GM21515 (cell line): ENCODE results near the gene TMEM139.

Source experiments
- ATAC-seq: cut with Tn5 transposase; IDR thresholded peaks from one replicate; pipeline ENCODE4 v1.9.1; 2021; ENCODE audit not compliant: unreplicated experiment

The TMEM139 gene

DNA sequence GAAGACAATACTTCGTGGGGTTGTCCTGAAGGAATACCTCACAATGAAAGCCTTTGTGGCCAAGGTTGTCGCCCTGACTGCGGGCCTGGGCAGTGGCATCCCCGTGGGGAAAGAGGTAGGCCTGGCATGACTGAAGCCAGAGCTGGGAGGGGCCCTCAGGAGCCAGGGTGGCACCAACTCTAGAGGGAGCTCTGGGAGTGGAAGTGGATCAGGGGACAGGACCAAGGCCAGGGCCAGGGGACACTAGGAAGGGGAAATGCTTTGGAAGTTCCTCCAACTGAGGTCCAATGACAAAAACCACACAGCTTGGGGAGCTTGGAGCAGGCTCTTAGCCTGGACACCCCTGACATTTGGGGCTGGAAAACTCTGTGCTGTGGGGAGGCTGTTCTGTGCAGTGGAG, 37.0 kb downstream of the TMEM139 start:
- ATAC-seq, result no peak

DNA sequence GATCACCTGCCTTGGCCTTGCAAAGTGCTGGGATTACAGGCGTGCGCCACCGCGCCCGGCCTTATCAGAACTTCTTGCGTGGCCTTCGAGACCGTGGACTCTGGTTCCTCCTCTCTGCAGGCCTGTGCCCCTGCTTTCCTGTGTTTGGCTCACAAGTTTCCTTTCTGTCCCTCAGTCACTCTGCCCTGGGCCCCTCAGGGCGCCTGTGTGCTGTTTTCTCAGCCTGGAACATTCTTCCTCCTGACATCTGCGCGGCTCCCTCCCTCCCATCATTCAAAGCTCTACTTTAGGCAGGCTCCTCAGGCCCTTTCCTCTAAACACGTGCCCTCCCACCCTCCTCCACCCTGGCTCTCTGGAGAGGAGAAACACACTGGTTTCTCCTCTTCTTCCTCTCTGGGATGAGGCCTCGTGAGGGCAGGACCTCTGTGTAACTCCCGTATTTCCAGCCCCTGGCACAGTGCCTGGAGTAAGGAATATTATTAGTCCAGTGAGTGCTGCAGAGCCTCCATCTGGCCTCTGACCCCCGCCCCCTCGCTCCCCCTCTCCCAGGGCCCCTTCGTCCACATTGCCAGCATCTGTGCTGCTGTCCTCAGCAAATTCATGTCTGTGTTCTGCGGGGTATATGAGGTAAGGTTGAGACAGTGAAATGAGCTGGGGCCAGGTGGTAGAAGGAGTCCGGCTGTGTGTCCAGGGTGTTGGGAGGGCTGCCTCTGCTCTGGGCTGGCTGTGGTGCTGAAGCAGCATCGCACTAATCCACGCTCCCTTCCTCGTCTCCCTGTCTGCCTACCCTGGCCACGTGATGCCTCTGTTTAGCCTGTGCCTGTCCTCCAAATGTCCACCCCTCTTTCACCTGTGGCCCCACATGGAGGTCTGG, 38.2 kb downstream of the TMEM139 start:
- ATAC-seq, result no peak

DNA sequence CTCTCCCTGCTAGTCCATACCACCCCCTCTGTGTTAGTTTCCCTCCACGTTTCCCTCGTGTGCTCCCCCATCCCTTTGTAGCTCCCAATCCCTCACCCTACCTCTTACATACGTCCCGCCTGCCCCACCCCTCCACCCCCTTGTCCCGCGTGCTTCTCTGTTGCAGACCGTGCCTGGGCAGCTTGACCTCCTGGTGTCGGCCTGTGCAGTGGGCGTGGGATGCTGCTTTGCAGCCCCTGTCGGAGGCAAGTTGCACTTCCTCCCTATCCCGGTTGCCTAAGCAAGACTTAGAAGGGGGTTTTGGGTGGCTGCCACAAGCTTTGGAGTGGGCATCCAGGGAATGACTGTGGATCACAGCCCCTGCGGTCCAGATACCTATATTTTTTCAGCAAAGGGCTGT, 38.9 kb downstream of the TMEM139 start:
- no peak for ATAC-seq

DNA sequence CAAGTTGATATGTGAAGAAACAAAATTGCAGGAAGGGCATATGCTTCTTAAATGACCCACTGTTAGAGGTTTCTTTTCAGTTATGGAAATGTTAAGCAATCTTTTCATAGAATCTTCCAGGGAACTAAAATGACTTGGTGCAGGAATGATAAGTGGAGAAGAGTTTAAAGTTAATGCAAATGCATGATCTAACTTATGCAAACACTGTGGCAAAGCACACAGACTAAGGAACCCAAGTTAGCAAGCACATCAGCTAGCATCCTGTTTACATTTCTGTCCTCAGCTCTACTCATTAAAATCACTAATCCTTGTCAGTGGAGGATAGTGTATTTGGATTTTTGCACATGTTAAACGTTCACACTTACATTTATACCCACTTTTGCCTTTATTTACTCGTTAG, 40.5 kb downstream of the TMEM139 start:
- ATAC-seq, result peak; percentile 62

DNA sequence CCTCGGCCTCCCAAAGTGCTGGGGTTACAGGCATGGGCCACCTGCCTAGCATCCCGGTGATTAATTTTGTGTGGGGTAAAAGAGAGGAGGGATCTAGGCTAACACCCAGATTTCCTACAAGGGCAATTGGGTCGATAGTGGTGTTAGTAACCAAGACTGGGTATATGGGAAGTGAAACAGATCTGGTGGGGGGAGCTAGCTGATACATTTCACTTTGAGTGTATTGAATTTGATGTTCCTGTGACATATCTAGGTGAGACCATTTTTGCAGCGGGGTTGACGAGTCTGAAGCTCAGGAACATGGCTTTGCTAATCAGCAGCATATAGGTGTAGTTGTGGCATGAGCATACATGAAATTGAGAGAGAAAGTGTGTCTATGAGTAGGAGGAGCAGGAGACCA, 43.1 kb downstream of the TMEM139 start:
- ATAC-seq, result peak; percentile 81

DNA sequence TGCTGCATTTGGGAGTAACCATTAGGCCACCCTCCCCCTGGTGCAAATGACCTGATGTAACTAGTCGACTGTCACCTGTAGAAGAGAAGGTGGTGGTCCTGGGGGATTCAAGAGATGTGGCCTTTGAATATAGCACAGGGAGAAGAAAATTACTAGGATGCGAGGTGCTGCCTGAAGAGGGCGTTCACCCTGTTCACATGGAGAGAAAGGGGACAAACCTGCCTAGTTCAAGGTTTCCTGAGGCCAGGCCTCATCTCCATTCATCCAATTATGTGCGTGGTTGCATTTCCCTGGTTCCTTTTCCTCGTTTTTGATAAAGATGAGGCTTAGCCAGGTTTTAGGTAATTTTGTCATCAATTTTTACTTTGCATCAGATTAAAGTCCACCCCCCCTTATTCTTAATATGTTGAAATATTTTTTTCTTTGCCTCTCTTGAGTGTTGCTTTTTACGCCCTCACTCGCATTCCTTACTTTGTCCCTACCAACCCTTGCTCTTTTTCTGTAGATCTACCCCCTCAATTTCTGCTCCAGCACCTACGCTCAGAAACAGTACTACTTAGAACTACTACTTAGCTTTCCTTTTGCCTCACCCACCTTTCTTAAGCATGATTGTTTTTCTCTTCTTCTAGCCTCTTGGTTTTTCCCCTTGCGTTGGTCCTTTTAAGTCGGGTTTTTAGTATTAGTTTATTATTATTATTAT, 44.9 kb downstream of the TMEM139 start:
- no peak for ATAC-seq

DNA sequence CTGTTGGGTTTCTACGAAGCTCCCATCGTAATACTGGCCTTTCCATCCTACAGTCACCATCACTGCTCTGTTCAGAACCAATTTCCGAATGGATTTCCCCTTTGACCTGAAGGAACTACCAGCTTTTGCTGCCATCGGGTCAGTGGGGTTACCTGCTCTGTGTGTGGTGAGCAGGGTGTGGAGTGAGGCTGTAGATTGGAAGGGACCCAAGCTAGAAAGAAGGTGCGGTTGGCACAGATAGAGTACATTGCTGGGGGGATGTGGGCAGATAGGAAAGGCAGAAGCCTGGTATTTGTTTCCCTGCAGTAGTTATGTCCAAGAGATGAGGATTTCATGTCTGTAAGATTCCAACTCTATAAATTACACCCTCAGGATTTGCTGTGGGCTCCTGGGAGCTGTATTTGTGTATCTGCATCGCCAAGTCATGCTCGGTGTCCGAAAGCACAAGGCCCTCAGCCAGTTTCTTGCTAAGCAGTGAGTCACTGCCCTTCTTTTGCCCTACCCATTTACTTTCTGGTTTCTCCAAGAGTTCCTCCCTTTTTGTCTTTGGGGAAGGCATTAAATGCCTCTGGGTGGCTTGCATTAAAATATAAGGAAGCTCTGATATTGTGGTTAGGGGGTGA, 46.5 kb downstream of the TMEM139 start:
- no peak for ATAC-seq

DNA sequence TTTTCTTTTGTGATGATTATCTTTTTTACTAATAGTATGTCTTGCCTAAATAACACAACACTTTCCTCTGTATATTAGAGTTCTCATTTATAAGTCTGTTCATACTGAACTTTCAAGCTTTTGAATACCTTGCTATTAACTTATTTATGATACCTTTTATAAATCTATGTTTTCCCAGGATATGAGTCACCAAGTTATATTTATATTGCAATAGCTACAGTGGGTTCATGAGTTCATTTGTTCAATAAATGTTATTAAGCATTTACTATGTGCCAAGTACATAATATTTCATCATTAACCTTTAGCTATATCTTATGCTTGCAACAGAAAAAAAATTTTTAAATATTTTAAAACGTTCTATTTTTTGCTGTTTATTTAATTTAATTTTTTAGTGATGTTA, 49.5 kb downstream of the TMEM139 start:
- ATAC-seq, result no peak

DNA sequence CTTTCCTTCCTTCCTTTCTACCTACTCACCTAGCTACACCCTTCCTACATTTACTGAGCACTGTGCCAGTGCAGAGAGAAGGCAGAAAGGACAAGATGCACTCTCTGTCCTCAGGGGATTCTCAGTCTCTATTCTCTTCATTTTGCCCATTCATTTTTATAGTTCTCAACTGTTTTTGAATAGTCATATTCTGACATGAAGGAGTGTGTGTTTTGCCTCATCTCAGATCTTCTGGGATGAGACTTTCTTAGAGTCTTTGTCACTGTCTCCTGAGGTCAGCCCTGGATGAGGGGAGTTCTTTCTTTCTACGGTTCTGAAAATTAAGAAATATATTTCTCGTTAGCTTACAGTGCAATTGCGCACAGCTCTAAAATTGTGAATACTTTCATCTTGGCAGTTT, 52.5 kb downstream of the TMEM139 start:
- ATAC-seq, result no peak
